ENCODE measurements around the gene ODAD4.

Gene ODAD4

DNA sequence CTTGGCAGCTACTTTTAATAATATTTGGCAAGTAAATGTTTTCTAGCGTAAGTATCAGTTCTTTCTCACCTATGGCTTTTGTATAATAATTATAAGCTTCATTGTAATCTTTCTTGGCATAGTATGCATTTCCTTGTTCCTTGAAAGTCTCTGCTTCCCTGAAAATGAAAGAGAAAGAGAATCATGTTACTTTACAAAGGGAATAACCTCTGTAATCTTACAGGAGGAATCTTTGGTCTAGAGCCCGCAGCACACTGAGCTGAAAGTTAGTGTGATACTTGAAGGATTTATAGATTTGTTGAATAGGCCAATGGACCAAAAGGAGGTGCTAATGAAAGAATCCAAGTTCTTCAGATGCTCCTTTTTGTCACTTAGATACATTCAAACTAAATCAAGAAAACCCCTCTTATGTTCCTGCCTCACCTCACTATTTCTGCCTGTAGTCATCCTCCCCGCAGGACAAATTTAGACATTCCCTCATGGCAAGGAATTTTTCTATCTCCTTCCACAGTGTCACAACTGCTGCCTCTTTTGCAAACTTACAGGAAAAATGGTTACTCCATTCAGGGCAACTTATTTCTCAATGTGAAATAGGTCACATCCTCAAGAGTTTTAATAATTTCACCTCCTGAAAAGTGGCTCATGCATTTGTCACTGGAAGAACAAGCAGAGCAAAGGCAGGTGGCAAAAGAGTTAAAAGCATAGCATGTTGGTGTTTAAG lies 70.2 kb downstream of the ODAD4 start:
- Histone ChIP-seq H3K27me3 (ENCODE audit: insufficient read depth, low read length, poor library complexity, severe bottlenecking) (no peaks in the 10 kb centered on the region), H3K9ac (ENCODE audit: low read depth, low read length, poor library complexity, severe bottlenecking) (no peak overlapping the region), H2AFZ (ENCODE audit: low read length) (no peak overlapping the region), H3K9me2 (replicated peaks; ENCODE audit: low read depth, low read length) (no peaks in the 10 kb centered on the region), H3K4me1 (ENCODE audit: insufficient read depth, low read length, poor library complexity, severe bottlenecking) (no peaks in the 10 kb centered on the region), H3F3A (ENCODE audit: low read depth) (no peaks in the 10 kb centered on the region), H3K9me3 (ENCODE audit: insufficient read depth, low read depth, low read length) (no peaks in the 10 kb centered on the region), H3K79me2 (ENCODE audit: insufficient read depth, low read length) (peaks cover 48% of the 10 kb centered on the region), H3K4me3 (ENCODE audit: low read length, poor library complexity, severe bottlenecking) (no peak overlapping the region), H4K20me1 (ENCODE audit: insufficient read depth, low read length, poor library complexity, severe bottlenecking) (peaks cover 21% of the 10 kb centered on the region), H3K4me2 (ENCODE audit: low read depth, low read length, poor library complexity, severe bottlenecking) (no peak overlapping the region), H3K36me3 (ENCODE audit: insufficient read depth, low read length) (peaks cover 76% of the 10 kb centered on the region)
- TF ChIP-seq EZH2phosphoT487 (IDR thresholded peaks at IDR 0.05; ENCODE audit: borderline replicate concordance) (no peak), CTCF (conservative IDR thresholded peaks at IDR 0.05; ENCODE audit: low read length) (no peak)

DNA sequence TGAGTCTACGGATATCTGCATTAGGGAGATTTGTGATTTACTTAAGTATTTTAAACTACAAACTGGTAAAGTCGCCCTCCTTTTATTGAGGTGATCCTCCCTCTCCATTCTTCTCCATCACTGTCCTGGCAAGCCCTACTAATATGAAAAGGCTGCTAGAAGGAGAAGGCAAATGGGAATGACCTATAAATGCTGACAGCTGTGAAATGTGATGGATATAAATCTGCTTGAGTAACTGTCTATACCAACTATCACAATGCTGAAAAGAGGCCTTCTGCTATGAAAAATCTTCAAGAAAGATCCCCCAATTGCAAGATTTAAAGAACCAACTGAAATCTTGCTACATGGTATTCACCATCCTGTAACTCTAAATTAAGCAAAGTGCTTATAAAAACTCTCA lies 71.3 kb downstream of the ODAD4 start:
- Histone ChIP-seq H3K4me2 (ENCODE audit: low read depth, low read length, poor library complexity, severe bottlenecking) (no peak overlapping the region), H3K9me3 (ENCODE audit: insufficient read depth, low read depth, low read length) (no peaks in the 10 kb centered on the region), H3K79me2 (ENCODE audit: insufficient read depth, low read length) (peaks cover 58% of the 10 kb centered on the region), H3K4me1 (ENCODE audit: insufficient read depth, low read length, poor library complexity, severe bottlenecking) (no peaks in the 10 kb centered on the region), H3K36me3 (ENCODE audit: insufficient read depth, low read length) (peaks cover 64% of the 10 kb centered on the region), H3F3A (ENCODE audit: low read depth) (no peaks in the 10 kb centered on the region), H4K20me1 (ENCODE audit: insufficient read depth, low read length, poor library complexity, severe bottlenecking) (peaks cover 21% of the 10 kb centered on the region), H3K27me3 (ENCODE audit: insufficient read depth, low read length, poor library complexity, severe bottlenecking) (no peaks in the 10 kb centered on the region), H3K9me2 (replicated peaks; ENCODE audit: low read depth, low read length) (no peaks in the 10 kb centered on the region), H3K4me3 (ENCODE audit: low read length, poor library complexity, severe bottlenecking) (no peak overlapping the region), H2AFZ (ENCODE audit: low read length) (no peak overlapping the region), H3K9ac (ENCODE audit: low read depth, low read length, poor library complexity, severe bottlenecking) (no peak overlapping the region)
- TF ChIP-seq CTCF (conservative IDR thresholded peaks at IDR 0.05; ENCODE audit: low read length), result no peak
- no peak for TF ChIP-seq EZH2phosphoT487 (IDR thresholded peaks at IDR 0.05; ENCODE audit: borderline replicate concordance)

DNA sequence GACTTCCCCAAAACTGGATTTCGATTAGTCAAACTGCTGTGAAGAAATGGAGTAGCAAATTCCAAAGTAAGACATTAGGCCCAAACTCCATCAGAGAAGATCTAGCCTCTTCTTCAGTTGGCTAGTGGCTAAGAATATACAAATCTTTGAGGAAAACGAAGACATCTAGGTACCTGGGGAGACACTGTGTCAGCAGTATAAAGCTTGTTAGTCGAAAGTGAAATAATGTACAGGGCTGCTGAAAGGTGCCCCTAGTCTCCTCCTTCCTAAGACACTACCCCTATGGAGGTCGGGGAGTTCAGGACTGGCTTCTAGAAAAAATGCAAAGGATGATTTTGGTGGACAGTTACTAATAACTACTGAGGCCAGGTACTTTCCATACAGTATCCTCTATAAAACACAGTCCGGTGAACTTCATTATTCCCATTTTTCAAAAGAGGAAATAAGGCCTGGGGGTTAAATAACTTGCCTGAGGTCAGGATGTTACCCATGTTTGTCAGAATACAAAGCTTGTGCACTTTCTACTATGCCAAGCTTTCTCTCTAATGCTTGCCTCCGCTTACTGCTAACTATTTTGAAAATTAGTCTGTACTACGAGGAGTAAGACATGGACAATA lies 71.9 kb downstream of the ODAD4 start:
- Histone ChIP-seq H3F3A (ENCODE audit: low read depth) (no peaks in the 10 kb centered on the region), H4K20me1 (ENCODE audit: insufficient read depth, low read length, poor library complexity, severe bottlenecking) (peaks cover 21% of the 10 kb centered on the region), H3K27me3 (ENCODE audit: insufficient read depth, low read length, poor library complexity, severe bottlenecking) (no peaks in the 10 kb centered on the region), H3K36me3 (ENCODE audit: insufficient read depth, low read length) (peaks cover 59% of the 10 kb centered on the region), H3K79me2 (ENCODE audit: insufficient read depth, low read length) (peaks cover 64% of the 10 kb centered on the region), H3K4me2 (ENCODE audit: low read depth, low read length, poor library complexity, severe bottlenecking) (no peak overlapping the region), H2AFZ (ENCODE audit: low read length) (no peak overlapping the region), H3K9me2 (replicated peaks; ENCODE audit: low read depth, low read length) (no peaks in the 10 kb centered on the region), H3K4me3 (ENCODE audit: low read length, poor library complexity, severe bottlenecking) (no peak overlapping the region), H3K9me3 (ENCODE audit: insufficient read depth, low read depth, low read length) (no peaks in the 10 kb centered on the region), H3K9ac (ENCODE audit: low read depth, low read length, poor library complexity, severe bottlenecking) (no peak overlapping the region), H3K4me1 (ENCODE audit: insufficient read depth, low read length, poor library complexity, severe bottlenecking) (no peaks in the 10 kb centered on the region)
- no peak for TF ChIP-seq EZH2phosphoT487 (IDR thresholded peaks at IDR 0.05; ENCODE audit: borderline replicate concordance)
- no peak for TF ChIP-seq CTCF (conservative IDR thresholded peaks at IDR 0.05; ENCODE audit: low read length)

All from Loucy (cell line).